HG03025 (cell line): Measurements from ENCODE around the gene USP25.

Experiments used
- ATAC-seq: cut with Tn5 transposase; IDR thresholded peaks from one replicate; pipeline ENCODE4 v1.9.1; 2021; ENCODE audit warnings: mild to moderate bottlenecking, moderate library complexity; ENCODE audit not compliant: unreplicated experiment, low FRiP score

USP25 gene

DNA sequence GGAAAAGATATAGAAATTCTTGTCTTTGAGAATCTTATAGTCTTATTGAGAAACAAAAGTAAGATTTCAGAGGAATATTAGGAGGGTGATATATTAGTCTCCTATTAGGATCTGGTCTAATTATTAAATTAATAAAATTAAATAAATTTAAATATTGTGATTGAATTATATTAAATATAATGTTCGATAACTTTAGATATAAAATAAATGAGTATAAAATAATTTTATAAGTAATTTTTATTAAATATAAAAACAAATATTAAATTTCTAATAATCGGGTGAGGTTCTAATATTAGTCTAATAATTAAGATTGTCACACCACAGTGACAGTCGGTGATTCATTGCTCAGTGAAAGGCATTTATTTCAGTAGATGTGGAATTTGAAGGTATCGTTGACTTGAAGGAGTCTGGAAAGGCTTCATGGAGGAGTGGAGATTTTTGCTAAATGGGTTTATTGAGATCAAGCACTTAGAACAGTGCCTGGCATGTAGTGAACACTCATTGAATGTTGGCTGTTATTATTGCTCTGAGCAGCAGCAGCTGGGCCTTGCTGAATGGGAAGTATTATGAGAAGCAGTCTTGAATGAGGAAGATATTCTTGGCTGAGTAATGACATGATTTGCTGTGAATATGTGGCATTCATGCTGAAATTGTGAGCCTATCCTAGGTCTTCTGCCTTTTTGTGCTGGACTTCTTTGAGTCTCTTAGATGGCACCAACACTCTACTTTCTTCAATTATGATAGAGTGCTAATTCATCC, 74.6 kb downstream of the USP25 start:
- no peak for ATAC-seq

DNA sequence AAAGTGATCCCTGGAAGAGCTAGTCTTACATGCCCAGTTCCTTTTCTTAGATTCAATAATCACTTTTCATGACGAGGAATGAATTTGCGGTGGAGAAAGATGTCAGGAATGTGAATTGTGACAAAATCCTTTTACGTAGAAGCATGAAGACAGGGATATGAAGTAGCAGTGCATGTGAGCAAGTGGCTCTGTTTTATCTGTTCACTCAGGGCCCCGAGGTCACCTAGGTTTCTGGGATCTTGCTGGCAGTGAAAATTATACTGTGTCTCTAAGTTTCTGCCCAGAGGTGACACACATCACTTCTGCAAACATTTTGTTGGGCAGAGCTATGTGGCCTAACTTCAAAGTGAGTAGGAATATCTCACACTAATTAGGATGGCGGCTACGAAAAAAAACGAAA, 79.3 kb downstream of the USP25 start:
- ATAC-seq: no peak

DNA sequence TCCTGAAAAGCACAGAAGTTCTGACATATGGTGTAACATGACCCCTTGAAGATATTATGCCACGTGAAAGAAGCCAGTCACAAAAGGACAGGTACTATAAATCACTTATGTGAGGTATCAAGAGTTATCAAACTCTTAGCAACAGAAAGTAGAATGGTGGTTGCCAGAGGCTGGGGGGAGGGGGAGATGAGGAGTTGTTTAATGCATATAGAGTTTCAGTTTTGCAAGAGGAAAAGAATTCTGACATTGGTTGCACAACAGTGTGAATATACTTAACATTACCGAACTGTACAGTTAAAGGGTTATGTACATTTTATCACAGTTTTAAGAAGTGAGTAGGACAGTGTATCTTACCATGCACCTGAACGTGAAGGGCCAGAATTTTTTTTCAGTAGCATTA, 80.0 kb downstream of the USP25 start:
- no peak for ATAC-seq

DNA sequence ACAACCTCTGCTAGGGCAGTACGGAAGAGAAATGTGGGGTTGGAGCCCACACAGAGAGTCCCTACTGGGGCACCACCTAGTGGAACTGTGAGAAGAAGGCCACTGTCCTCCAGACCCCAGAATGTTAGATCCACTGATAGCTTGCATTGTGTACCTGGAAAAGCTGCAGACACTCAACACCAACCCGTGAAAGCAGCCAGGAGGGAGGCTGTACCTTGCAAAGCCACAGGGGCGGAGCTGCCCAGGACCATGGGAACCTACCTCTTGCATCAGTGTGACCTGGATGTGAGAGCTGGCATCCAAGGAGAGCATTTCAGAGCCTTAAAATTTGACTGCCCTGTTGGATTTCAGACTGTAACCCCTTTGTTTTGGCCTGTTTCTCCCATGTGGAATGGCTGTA, 85.5 kb downstream of the USP25 start:
- ATAC-seq: no peak

DNA sequence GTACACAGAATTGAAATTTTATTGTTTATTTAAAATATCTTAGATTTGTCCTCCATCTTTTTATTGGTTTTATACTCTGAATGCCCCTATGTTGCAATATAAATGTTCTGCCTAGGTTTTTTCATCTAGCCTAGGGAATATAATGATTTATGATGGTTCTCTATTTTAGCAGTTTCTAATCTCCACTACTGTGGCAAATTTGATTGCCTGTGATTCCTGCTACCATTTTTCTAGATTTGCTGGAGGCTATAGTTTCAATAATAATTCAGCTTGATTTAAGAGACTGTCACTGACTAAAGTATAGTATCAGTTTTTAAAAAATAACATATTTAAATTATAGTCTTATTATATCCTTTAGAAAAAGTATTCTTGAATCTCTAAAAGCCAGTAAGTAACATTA, 90.5 kb downstream of the USP25 start:
- no peak for ATAC-seq

DNA sequence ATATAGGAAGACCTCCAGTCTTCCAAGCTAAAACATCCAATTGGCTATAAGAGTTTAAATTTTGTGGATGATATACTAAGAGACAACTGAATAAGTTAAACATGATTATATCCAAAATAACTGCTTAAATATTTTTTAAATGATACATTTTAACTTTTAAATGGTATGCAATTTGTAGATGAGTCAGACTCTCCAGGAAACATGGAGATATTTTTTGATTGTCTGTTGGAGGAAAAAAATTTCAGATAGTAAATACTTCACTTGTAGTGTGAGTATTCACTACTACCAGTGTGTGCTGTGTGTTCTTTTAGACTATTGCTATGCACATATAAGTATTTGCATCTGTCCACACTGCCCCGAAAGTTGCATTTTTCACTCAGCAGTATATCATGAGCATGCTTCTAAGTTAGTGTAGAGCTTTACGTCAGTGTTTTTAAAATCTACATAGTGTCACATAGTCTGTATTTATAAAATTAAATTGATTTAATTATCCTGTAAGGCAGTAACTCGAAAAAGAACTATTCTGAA, 91.1 kb downstream of the USP25 start:
- ATAC-seq: no peak

DNA sequence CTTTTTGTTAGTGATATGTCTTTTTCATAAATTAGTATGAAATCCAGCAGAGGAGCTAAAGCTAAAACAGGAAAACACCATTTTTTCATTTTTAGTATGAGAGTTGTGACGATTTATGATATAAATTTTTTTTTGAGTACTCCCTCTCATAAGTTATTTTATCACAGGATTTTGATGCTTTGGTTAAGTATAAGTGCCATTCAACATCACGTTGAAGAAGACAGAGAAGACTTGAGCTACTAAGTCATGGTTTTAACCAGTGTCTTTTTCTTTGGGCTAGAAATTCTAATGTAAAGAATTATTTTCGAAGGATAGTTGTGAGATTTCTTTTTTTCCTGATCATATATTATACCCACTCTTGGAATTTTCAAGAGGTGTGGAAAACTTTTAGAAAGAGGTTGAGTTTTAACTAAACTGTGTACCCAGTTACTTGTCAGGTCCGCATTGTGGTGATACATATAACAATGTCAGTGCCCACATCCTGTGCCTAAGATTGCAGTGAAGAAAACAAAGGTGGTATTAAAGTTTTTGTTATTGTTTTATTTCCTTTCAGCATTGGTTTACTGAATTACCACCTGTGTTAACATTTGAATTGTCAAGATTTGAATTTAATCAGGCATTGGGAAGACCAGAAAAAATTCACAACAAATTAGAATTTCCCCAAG, 93.8 kb downstream of the USP25 start:
- ATAC-seq: no peak

DNA sequence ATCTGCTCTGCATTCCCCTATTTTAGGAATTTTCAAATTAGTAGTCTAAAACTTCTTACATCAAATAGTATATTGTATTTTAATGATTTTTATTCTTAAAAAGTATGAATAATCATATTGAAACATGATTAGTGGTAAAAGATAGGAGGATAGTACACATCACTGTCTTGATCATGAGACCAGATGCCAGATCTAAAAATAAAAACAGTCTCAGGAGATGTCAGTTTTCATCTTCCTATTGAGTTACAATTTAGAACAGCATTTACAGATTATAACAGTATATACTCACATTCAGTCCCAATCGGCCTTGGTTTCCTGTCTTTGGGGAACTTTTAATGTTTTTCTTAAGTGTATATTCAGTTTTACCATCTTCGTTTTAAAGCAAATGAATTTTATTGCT, 95.9 kb downstream of the USP25 start:
- no peak for ATAC-seq

DNA sequence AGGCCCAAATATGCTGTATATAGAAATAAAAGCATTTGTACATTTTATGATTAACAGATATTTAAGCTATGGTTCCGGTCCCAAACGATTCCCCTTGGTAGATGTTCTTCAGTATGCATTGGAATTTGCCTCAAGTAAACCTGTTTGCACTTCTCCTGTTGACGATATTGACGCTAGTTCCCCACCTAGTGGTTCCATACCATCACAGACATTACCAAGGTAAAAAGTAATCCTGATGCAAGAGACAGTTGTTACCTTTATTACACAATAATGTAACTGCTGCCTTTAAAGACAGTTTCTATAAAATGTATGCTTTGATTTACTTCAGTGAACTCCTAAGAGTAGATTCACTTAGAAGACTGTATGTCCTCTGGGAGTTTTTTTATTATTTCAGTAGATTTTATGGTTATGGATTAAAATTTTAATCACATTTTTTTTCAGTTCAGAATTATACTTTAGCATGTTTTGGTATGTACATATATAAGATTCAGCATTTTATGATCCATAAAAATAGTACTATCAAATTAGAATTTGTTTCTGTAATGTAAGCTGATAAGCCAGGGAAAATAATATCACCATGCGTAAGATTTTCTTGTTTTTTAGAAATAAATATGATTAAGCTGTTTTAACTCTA, 96.5 kb downstream of the USP25 start:
- no peak for ATAC-seq

DNA sequence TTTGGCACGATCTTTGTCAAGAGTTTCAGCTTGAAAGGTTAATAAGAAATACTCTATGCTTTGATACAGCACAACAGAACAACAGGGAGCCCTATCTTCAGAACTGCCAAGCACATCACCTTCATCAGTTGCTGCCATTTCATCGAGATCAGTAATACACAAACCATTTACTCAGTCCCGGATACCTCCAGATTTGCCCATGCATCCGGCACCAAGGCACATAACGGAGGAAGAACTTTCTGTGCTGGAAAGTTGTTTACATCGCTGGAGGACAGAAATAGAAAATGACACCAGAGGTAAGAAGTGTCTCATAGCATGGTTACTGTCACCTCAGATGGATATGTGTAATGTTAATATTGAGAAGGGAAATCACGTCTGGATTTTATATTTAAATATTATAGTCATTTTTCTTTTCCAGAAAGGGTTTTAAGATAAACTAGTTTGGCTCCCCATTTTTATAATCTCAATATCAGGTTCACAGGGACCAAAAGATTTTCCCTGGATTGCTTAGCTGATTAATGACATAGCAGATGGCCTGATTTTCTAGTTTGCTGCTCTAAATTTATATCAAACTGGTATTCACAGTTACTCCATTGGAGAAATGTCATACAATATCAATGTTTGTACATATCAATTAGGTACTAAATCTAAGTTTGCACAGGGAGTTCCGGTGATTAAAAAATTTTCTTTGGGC, 97.3 kb downstream of the USP25 start:
- ATAC-seq: no peak

DNA sequence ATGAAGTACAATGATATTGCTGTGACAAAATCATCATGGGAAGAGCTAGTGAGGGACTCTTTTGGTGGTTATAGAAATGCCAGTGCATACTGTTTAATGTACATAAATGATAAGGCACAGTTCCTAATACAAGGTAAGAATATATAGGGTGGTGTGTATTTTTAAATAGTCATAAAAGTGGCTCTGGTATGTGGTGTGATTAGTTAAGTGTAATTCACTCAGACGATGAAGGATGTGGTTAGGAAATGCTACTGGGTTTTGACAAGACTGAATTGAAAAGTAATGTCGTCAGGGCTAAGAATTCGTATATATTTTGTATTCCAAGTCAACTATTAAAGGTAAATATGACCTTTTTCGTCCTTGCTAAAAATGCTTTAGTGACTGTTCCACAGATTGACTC, 101.7 kb downstream of the USP25 start:
- no peak for ATAC-seq

DNA sequence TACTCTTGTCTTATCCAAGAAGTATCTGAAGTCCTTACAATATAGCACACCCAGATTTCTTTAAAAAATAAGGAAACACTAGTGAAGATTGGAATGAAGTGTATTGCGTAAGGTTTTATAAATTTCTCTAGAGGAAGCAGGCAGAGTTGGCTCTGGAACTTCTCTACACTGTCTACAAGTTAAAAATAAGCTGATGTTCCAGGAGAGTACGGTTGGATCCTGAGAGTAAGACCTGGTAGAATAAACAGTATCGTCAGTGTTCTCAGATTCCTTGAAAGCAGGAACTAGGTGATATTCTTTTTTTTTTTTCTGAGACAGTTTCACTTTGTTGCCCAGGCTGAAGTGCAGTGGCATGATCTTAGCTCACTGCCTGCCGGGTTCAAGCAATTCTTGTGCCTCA, 107.9 kb downstream of the USP25 start:
- ATAC-seq: no peak

DNA sequence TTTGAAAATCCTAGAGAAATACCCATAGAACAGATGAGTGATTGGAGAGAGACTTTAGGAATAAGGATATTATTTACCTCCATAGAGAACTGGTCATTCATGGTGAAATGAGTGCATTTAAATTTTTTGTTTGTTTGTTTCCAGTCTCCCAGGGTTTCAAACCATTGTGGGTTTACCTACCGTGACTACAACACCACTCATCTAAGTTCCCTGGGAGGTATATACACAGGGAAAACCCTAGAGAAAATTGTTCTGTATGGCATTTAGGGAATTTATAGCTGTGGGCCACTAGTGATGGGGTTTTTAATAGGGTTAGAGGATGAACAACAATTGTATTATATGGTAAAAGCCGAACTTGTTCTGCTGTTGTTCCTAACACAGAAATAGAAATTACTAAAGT, 109.2 kb downstream of the USP25 start:
- ATAC-seq: no peak

DNA sequence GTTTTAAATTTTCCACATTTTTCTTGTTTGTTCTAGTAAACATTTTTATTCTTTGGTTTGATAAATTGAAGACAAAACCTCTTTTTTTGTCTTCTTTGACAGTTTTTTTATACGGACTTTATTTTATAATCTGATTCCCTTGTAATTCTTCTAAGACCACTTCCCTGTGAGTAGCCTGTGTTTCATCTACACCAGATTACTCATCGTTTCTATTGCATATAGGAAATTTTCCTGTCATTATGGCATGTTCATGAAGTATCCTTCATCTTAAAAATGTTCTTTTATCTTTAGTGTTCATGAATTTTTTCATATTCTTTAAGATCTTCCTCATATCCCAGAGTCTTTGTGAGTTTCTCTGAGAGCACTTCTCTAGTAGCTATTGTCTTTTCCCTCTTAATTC, 109.8 kb downstream of the USP25 start:
- ATAC-seq: no peak

DNA sequence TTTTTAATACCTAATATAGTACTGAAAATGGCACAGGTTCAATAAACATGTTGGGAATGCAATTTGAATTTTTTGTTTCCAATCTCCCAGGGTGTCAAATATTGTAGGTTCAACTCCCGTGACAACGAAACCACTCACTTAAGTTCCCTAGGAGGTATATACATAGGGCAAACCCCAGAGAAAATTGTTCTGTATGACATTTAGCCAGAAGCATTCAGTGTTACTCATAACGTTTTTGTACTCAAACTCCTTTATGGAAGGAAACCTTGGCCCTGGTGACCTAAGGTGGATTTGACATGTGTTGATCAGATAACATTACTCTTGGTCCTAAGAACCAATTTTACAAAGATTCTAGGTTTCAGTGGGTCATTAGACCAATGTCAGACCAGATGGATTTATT, 110.6 kb downstream of the USP25 start:
- ATAC-seq: no peak

DNA sequence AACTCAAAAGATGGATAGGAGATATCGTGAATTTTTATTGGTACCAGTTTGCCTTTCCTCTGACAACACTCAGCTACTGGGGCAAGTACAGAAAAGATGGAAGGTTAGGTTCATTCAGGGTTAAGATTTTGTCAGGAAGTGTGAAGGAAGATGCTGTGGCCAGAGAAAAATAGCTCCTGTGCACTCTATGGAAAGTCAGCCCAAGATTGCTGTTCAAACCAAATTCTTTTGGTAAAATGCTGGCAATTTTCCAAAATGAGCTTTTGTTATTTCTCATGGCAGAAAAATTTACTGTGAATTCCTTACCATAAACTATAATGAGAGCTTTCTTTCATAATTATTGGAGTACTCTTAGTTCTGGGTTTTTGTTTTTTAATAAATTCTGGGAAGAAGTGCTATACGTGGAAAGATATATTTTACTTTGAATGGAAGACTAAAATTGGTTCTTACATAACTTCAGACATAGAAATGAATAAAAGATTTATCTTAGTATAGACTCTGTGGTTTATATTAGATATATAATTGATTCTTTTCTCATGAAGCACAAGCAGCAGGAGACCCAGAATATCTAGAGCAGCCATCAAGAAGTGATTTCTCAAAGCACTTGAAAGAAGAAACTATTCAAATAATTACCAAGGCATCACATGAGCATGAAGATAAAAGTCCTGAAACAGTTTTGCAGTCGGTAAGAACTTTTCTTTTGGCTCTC, 112.2 kb downstream of the USP25 start:
- no peak for ATAC-seq

DNA sequence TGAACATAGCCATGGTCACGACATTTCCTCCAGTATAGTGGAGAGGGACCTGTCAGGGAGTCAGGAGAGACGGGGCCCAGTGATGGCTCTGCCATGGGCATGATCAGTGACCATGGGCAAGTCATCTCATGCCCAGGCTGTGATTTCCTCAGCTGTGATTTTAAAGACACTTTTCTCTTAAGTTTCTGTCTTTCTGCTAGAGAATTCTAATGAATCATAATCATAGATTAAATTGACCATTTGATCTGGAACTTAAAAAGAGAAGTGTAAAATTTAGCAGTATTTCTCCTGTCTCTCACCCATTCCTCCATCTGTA, 112.7 kb downstream of the USP25 start:
- no peak for ATAC-seq

DNA sequence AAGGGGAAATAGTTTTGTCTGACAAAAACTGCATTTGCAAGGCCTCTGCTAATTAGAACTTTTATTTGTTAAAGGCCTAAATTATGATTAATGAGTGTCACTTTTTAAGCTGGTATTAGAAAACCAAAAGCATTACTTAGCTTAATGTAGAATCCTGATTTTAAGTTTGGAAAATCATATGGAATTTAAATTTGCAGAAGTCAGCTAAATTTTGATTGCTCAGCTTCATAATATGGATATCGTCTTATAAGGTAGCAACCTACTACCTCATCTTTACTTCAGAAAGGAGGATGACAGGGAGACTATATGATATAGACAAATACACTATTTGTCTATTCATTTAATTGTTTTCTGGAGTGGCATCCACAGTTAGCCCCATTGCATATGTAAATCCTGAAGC, 114.0 kb downstream of the USP25 start:
- no peak for ATAC-seq

DNA sequence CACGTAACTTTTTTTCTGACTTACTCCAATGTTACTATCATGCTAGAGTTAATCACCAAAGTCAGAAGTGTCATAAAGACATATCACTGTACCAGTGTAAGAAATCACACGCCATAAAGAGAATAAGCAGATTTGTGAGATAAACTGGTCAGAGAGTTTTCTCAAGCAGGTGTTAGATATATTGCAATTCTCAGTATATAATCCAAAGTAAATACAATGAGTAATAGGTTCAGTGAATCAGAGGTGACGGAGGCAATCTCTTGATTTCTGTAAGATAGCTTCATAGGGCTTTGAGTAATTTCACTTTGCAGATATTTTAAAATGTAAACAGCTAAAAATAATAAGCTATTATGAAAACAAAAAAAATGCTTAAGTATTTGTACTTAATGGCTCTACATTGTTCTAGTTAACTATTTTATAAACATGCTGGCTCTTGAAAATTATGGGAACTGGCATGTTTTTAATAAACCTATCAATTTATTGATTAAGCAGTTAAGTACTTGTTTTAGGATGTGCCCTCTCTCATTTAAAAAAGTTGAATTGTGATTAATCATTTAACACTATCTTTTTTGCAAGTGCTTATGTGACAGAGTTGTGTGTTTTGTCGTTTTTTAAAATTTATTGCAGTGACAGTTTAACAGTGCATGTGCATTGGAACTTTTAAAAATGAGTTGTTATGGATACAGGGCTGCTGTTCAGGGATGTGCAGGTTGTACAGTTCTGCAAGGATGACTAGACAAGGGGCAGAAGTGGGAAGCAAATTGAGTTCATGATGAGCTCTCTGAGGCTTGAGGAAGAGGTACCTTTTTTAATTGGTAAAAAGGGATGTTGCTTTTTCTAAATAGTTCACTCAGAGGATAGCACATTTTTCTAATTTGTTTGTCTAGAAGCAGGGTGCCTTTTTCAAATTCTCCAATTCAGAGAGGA, 119.1 kb downstream of the USP25 start:
- no peak for ATAC-seq

DNA sequence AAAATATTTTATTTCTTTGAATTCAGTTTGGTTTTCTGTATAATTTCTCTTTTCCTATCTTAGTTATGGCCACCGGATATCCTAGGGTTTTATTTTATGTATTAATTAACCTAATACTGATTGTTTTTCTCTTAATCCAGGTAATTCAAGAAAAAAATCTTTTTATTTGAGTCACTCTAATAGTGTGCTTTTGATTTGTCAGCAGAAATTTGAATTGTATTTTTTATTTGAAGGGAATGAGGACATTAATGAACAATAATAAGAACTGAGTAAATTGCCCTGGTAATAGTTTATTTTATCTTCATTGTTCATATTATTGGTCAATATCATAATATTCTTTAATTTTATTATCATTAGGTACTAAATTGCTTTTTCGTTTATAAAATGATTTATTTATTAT, 120.1 kb downstream of the USP25 start:
- ATAC-seq: no peak
